Activated CD8-positive, alpha-beta T cell treated with anti-CD3 and anti-CD28 coated beads, Interleukin-2, amount 10 ng/mL, durations not matched to agents 7 days and 5 days (primary cell): Measurements from ENCODE around the gene EIF4EBP2. TPM values are rescaled to one million over a fixed set of nuclear protein-coding genes. Genes with fewer than 3 reads are reported as not detected.
A peak's percentile ranks its signal among the peaks of the same experiment; 100 is the strongest.

ENCODE experiments used
- ATAC-seq: fragments of 150-1000 bp; cut with Tn5 transposase; one replicate; pipeline ENCODE4 v1.10.0; 2021; ENCODE audit warnings: moderate library complexity
- CTCF ChIA-PET: fragments of 350-600 bp; sonication (Branson Sonifier 250); formaldehyde crosslinking; loops from one replicate; lab custom pipeline; 2021; ENCODE audit warnings: antibody characterized with exemption; lab: Charles Lee
- POLR2A ChIA-PET: fragments of 350-600 bp; sonication (Branson Sonifier 250); formaldehyde crosslinking; loops from one replicate; lab custom pipeline; 2021; ENCODE audit warnings: antibody characterized with exemption; lab: Charles Lee
- DNase-seq: peaks from one replicate; pipeline ENCODE4 v3.0.0-alpha.2; 2020
- H3K27ac Mint-ChIP-seq: one replicate; pipeline ENCODE4 v1.8.0; 2021; ENCODE audit warnings: mild to moderate bottlenecking, mixed read lengths
- H3K27me3 Mint-ChIP-seq: one replicate; pipeline ENCODE4 v1.8.0; 2021; ENCODE audit warnings: low read depth, mixed read lengths
- H3K36me3 Mint-ChIP-seq: one replicate; pipeline ENCODE4 v1.8.0; 2021; ENCODE audit warnings: low read depth, mixed read lengths
- H3K4me1 Mint-ChIP-seq: one replicate; pipeline ENCODE4 v1.8.0; 2021; ENCODE audit warnings: low read depth, mixed read lengths
- H3K4me3 Mint-ChIP-seq: one replicate; pipeline ENCODE4 v1.8.0; 2021; ENCODE audit warnings: mild to moderate bottlenecking, mixed read lengths
- H3K9me3 Mint-ChIP-seq: one replicate; pipeline ENCODE4 v1.8.0; 2022; ENCODE audit warnings: mixed read lengths; ENCODE audit not compliant: insufficient read depth
- total RNA-seq, 2 experiments: library from RNA; stranded (reverse); gene quantifications; one replicate each; pipeline ENCODE4 v1.2.3, GENCODE V29; 2021

The EIF4EBP2 gene
- total RNA-seq, 2 experiments from 2014 or later: 58.7 to 60.8 TPM

- Mint-ChIP-seq H3K36me3 (no peaks in the 10 kb centered on the region), H3K4me1 (no peaks in the 10 kb centered on the region), H3K4me3 (no peak overlapping the region), H3K27me3 (peaks cover 38% of the 10 kb centered on the region), H3K9me3 (no peaks in the 10 kb centered on the region), H3K27ac (no peak overlapping the region)
- ChIA-PET POLR2A (no interaction called here), CTCF (interaction anchor here (0.9 to 3.1 kb wide), 16 partner anchors 9 to 297 kb away, joined by 3 to 36 read pairs (median 8); no protein-coding TSS in a partner anchor)
- no peak for DNase-seq
- ATAC-seq: no peak
These were observed 58.5 kb downstream of the EIF4EBP2 start for GRCh38 chr10:70462349-70462984.

- Mint-ChIP-seq H3K4me3 (no peak overlapping the region), H3K4me1 (peaks cover 2% of the 10 kb centered on the region), H3K27ac (no peak overlapping the region), H3K36me3 (no peaks in the 10 kb centered on the region), H3K9me3 (no peaks in the 10 kb centered on the region), H3K27me3 (peaks cover 23% of the 10 kb centered on the region)
- POLR2A ChIA-PET: no interaction called here
- DNase-seq: no peak
- CTCF ChIA-PET: interaction anchor here (0.7 kb wide), 1 partner anchor 937 kb away, joined by 3 read pairs; no protein-coding TSS in a partner anchor
- ATAC-seq: no peak
These were observed 61.3 kb downstream of the EIF4EBP2 start for GRCh38 chr10:70465278-70465677.

- DNase-seq (no peak), ATAC-seq (no peak)
- Mint-ChIP-seq H3K27ac (no peak overlapping the region), H3K4me1 (peaks cover 2% of the 10 kb centered on the region), H3K36me3 (no peaks in the 10 kb centered on the region), H3K4me3 (no peak overlapping the region), H3K9me3 (no peaks in the 10 kb centered on the region), H3K27me3 (peaks cover 20% of the 10 kb centered on the region)
- ChIA-PET CTCF (interaction anchor here (0.7 kb wide), 1 partner anchor 937 kb away, joined by 3 read pairs; no protein-coding TSS in a partner anchor), POLR2A (no interaction called here)
These were observed 61.9 kb downstream of the EIF4EBP2 start for GRCh38 chr10:70465832-70466231.

- no peaks in the 10 kb centered on the region for H3K36me3 Mint-ChIP-seq
- CTCF ChIA-PET: no interaction called here
- no peaks in the 10 kb centered on the region for H3K9me3 Mint-ChIP-seq
- peaks cover 24% of the 10 kb centered on the region for H3K27me3 Mint-ChIP-seq
- POLR2A ChIA-PET: no interaction called here
- peaks cover 2% of the 10 kb centered on the region for H3K4me1 Mint-ChIP-seq
- ATAC-seq (no peak), DNase-seq (no peak)
- no peak overlapping the region for H3K27ac Mint-ChIP-seq
- H3K4me3 Mint-ChIP-seq: no peak overlapping the region
These were observed 63.0 kb downstream of the EIF4EBP2 start for GRCh38 chr10:70466951-70467350.

GRCh38 chr10:70472799-70473454 lies 69.0 kb downstream of the EIF4EBP2 start:
- Mint-ChIP-seq H3K27ac (no peak overlapping the region), H3K4me3 (no peak overlapping the region), H3K27me3 (peaks cover 45% of the 10 kb centered on the region), H3K36me3 (no peaks in the 10 kb centered on the region), H3K4me1 (peaks cover 23% of the 10 kb centered on the region), H3K9me3 (no peaks in the 10 kb centered on the region)
- DNase-seq: no peak
- ChIA-PET POLR2A (no interaction called here), CTCF (interaction anchor here (1.1 kb wide), 1 partner anchor 44 kb away, joined by 3 read pairs; no protein-coding TSS in a partner anchor)
- no peak for ATAC-seq

GRCh38 chr10:70474780-70475179 lies 70.8 kb downstream of the EIF4EBP2 start:
- Mint-ChIP-seq H3K4me1 (peaks cover 34% of the 10 kb centered on the region), H3K27me3 (peaks cover 43% of the 10 kb centered on the region), H3K27ac (no peak overlapping the region), H3K36me3 (no peaks in the 10 kb centered on the region), H3K4me3 (no peak overlapping the region), H3K9me3 (no peaks in the 10 kb centered on the region)
- POLR2A ChIA-PET: no interaction called here
- CTCF ChIA-PET: interaction anchor here (3.1 kb wide), 1 partner anchor 13 kb away, joined by 19 read pairs; no protein-coding TSS in a partner anchor
- DNase-seq (no peak), ATAC-seq (no peak)

GRCh38 chr10:70475661-70476060 lies 71.7 kb downstream of the EIF4EBP2 start:
- DNase-seq (no peak), ATAC-seq (no peak)
- CTCF ChIA-PET: interaction anchor here (0.6 to 3.1 kb wide), 2 partner anchors 14 to 37 kb away, joined by 3 to 19 read pairs; no protein-coding TSS in a partner anchor
- POLR2A ChIA-PET: no interaction called here
- Mint-ChIP-seq H3K4me3 (no peak overlapping the region), H3K27ac (no peak overlapping the region), H3K4me1 (peaks cover 40% of the 10 kb centered on the region), H3K27me3 (peaks cover 40% of the 10 kb centered on the region), H3K36me3 (no peaks in the 10 kb centered on the region), H3K9me3 (no peaks in the 10 kb centered on the region)

GRCh38 chr10:70476249-70477035 lies 72.5 kb downstream of the EIF4EBP2 start:
- no peak overlapping the region for H3K4me3 Mint-ChIP-seq
- ChIA-PET POLR2A (interaction anchor here (1.4 to 2.3 kb wide), 2 partner anchors 18 to 72 kb away, joined by 6 to 8 read pairs; partner anchors contain the start of gene EIF4EBP2), CTCF (interaction anchor here (0.6 to 3.1 kb wide), 5 partner anchors 15 to 83 kb away, joined by 3 to 19 read pairs (median 3); no protein-coding TSS in a partner anchor)
- DNase-seq (no peak), ATAC-seq (no peak)
- H3K27ac Mint-ChIP-seq: no peak overlapping the region
- peaks cover 48% of the 10 kb centered on the region for H3K4me1 Mint-ChIP-seq
- H3K27me3 Mint-ChIP-seq: peaks cover 37% of the 10 kb centered on the region
- H3K9me3 Mint-ChIP-seq: no peaks in the 10 kb centered on the region
- H3K36me3 Mint-ChIP-seq: no peaks in the 10 kb centered on the region

- ChIA-PET POLR2A (interaction anchor here (1.0 to 2.3 kb wide), 3 partner anchors 17 to 307 kb away, joined by 3 to 8 read pairs (median 6); partner anchors contain the start of genes EIF4EBP2 and SAR1A), CTCF (interaction anchor here (1.0 to 3.1 kb wide), 4 partner anchors 14 to 65 kb away, joined by 3 to 19 read pairs (median 6); no protein-coding TSS in a partner anchor)
- DNase-seq (peak; percentile 90), ATAC-seq (peak; percentile 80)
- no peaks in the 10 kb centered on the region for H3K36me3 Mint-ChIP-seq
- peak overlapping the region; percentile 75 for H3K27ac Mint-ChIP-seq
- H3K27me3 Mint-ChIP-seq: peaks cover 36% of the 10 kb centered on the region
- peak overlapping the region; percentile 77 for H3K4me3 Mint-ChIP-seq
- peaks cover 55% of the 10 kb centered on the region for H3K4me1 Mint-ChIP-seq
- H3K9me3 Mint-ChIP-seq: no peaks in the 10 kb centered on the region
These were observed 73.8 kb downstream of the EIF4EBP2 start for GRCh38 chr10:70477661-70478162.
